DOHH2 (cell line): ENCODE results near the gene SLC51A.
"Not testable (repeated sequence)": the region's sequence is repeated elsewhere in the genome, so short reads cannot be mapped to it uniquely, and the experiment has no call there.

Experiments used
- H3F3A ChIP-seq: fragments of 200-600 bp; sonication (generic), shearing (Covaris generic); 2 replicates; pipeline ENCODE4 v1.6.0; 2016; ENCODE audit warnings: antibody characterized with exemption, mild to moderate bottlenecking; ENCODE audit not compliant: control insufficient read depth, insufficient read depth
- H3K27ac ChIP-seq: fragments of 200-600 bp; sonication (generic); 2 replicates; pipeline ENCODE4 v1.5.1; 2014; ENCODE audit warnings: low read depth, mild to moderate bottlenecking, low read length, moderate library complexity
- H3K27me3 ChIP-seq: fragments of 200-600 bp; sonication (generic); 2 replicates; pipeline ENCODE4 v1.6.1; 2014; ENCODE audit warnings: mild to moderate bottlenecking, low read length, mixed read lengths; ENCODE audit not compliant: control insufficient read depth
- H3K36me3 ChIP-seq: fragments of 200-600 bp; sonication (generic); 2 replicates; pipeline ENCODE4 v1.6.1; 2014; ENCODE audit warnings: mild to moderate bottlenecking, low read length, moderate library complexity, mixed read lengths; ENCODE audit not compliant: control insufficient read depth
- H3K4me1 ChIP-seq: fragments of 200-600 bp; sonication (generic); 2 replicates; pipeline ENCODE4 v1.6.1; 2014; ENCODE audit warnings: mild to moderate bottlenecking, low read length, mixed read lengths; ENCODE audit not compliant: control insufficient read depth
- H3K4me2 ChIP-seq: fragments of 200-600 bp; sonication (generic); 2 replicates; pipeline ENCODE4 v1.6.0; 2014; ENCODE audit warnings: mild to moderate bottlenecking, low read length, moderate library complexity
- H3K4me3 ChIP-seq: fragments of 200-600 bp; sonication (generic); 2 replicates; pipeline ENCODE4 v1.5.1; 2014; ENCODE audit warnings: mild to moderate bottlenecking, low read length, mixed read lengths
- H3K79me2 ChIP-seq: fragments of 200-600 bp; sonication (generic); 2 replicates; pipeline ENCODE4 v1.6.1; 2014; ENCODE audit warnings: mild to moderate bottlenecking, low read length, mixed read lengths; ENCODE audit not compliant: control insufficient read depth
- H3K9me2 ChIP-seq: fragments of 200-600 bp; sonication (generic); replicated peaks from 2 replicates; pipeline ENCODE4 v1.6.1; 2014; ENCODE audit warnings: mild to moderate bottlenecking, low read length, mixed read lengths; ENCODE audit not compliant: control insufficient read depth
- H3K9me3 ChIP-seq: fragments of 200-600 bp; sonication (generic); 2 replicates; pipeline ENCODE4 v1.6.1; 2014; ENCODE audit warnings: antibody characterized with exemption, low read length, mixed read lengths; ENCODE audit not compliant: control insufficient read depth, insufficient read depth
- H4K20me1 ChIP-seq: fragments of 200-600 bp; sonication (generic); 2 replicates; pipeline ENCODE4 v1.6.0; 2014; ENCODE audit warnings: low read depth, mild to moderate bottlenecking, antibody characterized with exemption, low read length, moderate library complexity; ENCODE audit not compliant: control insufficient read depth, insufficient read depth
- CTCF ChIP-seq: fragments of 200-600 bp; sonication (generic); IDR thresholded peaks from one replicate; pipeline ENCODE4 v1.5.1; 2014; ENCODE audit warnings: antibody characterized with exemption, mild to moderate bottlenecking, low read depth, low read length; ENCODE audit not compliant: poor library complexity, severe bottlenecking
- EZH2phosphoT487 ChIP-seq: fragments of 200-600 bp; sonication (generic); IDR thresholded peaks from 2 replicates; pipeline ENCODE4 v1.6.1; 2017; ENCODE audit warnings: borderline replicate concordance, mild to moderate bottlenecking, antibody characterized with exemption, low read length, moderate library complexity, mixed read lengths

Gene SLC51A

GRCh38 chr3:196202516-196202970, 13.8 kb upstream of the SLC51A start:
- Histone ChIP-seq H4K20me1 (no peaks in the 10 kb centered on the region), H3F3A (peaks cover 5% of the 10 kb centered on the region), H3K27me3 (0 out of 2 replicates have a peak, but pooled peaks cover 2% of the 10 kb centered on the region), H3K27ac (no peak overlapping the region), H3K4me3 (no peak overlapping the region), H3K9me3 (no peaks in the 10 kb centered on the region), H3K36me3 (no peaks in the 10 kb centered on the region), H3K4me2 (no peak overlapping the region), H3K9me2 (no peaks in the 10 kb centered on the region), H3K4me1 (peaks cover 14% of the 10 kb centered on the region), H3K79me2 (no peaks in the 10 kb centered on the region)
- TF ChIP-seq CTCF, result no peak
- TF ChIP-seq EZH2phosphoT487, result no peak

DNA sequence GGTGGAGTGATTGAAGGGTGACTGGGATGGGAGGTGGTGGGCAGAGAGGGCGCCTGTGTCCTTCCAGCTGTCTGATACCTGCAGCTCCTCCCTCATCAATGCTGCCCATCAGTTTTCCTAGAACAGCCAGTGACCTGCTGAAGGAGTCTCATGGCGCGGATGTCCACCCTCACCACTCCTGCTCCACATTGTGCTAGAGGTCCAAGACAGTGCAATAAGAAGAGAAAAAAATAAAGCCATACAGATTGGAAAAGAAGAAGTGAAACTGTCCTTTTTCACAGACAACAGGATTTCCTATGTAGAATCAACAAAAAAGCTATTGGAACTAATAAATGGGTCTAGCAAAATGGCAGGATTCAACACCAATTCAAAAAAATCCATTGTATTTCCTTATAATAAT, 12.5 kb upstream of the SLC51A start:
- peak overlapping the region; percentile 53 for H3K4me2 ChIP-seq
- no peaks in the 10 kb centered on the region for H3K9me2 ChIP-seq
- H3K4me3 ChIP-seq, result peak overlapping the region; percentile 42
- peaks cover 5% of the 10 kb centered on the region for H3F3A ChIP-seq
- H3K27ac ChIP-seq, result no peak overlapping the region
- no peaks in the 10 kb centered on the region for H3K9me3 ChIP-seq
- H3K36me3 ChIP-seq, result no peaks in the 10 kb centered on the region
- no peaks in the 10 kb centered on the region for H3K79me2 ChIP-seq
- no peaks in the 10 kb centered on the region for H4K20me1 ChIP-seq
- peaks cover 18% of the 10 kb centered on the region for H3K4me1 ChIP-seq
- 0 out of 2 replicates have a peak, but pooled peaks cover 2% of the 10 kb centered on the region for H3K27me3 ChIP-seq
- no peak for TF ChIP-seq CTCF
- TF ChIP-seq EZH2phosphoT487, result no peak

DNA sequence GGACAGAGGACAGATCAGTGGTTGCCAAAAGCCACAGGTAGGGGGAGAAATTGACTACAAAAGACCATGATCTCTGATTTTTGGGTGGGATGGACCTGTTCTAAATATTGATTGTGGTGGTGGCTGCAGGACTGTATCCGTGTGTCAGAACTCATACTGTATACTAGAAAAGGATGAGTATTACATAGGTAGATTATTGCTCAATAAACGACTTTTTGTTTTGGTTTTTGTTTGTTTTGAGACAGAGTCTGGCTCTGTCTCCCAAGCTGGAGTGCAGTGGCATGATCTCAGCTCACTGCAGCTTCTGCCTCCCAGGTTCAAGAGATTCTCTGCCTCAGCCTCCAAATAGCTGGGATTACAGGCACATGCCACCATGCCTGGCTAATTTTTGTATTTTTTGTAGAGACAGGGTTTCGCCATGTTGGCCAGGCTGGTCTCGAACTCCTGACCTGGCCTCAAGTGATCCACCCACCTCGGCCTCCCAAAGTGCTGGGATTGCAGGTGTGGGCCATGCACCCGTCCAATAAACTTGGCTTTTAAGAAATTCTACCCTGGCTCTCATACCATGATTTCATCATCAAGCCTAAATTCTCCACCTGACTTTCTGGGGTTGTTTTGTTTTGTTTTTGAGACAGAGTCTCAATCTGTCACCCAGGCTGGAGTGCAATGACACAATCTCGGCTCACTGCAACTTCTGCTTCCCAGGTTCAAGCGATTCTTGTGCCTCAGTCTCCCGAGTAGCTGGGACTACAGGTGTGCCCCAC, 10.7 kb upstream of the SLC51A start:
- H3K79me2 ChIP-seq, H3F3A ChIP-seq, H4K20me1 ChIP-seq, H3K27me3 ChIP-seq, H3K27ac ChIP-seq, H3K9me3 ChIP-seq, H3K36me3 ChIP-seq, H3K4me2 ChIP-seq, H3K4me3 ChIP-seq, H3K9me2 ChIP-seq: not testable (repeated sequence)
- H3K4me1 ChIP-seq, result peaks cover 18% of the 10 kb centered on the region

DNA sequence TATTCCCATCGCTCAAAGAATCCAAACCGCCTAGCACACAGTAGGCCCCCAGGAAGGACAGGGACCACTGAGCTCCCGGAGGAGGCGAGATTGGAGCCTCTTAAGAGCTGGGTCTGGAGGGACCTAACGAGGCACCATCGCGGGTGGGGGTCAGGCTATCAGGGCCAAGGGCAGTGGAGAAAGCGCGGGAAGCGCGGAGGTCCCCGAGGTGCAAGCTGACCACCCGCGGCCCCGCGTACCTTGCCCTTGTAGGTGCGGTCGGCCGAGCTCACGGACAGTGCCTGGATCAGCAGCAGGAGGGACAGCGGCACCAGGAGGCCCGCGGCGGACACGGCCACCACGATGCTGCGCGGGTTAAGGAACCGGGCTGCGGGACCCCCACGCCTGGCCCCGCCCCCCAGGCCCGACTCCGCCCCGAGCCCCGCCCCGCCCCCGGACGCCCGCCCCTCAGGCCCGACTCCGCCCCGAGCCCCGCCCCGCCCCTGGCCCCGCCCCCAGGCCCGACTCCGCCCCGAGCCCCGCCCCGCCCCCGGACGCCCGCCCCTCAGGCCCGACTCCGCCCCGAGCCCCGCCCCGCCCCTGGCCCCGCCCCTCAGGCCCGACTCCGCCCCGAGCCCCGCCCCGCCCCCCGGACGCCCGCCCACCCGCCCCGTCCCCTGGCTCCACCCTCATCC, 9.0 kb upstream of the SLC51A start:
- Histone ChIP-seq H3K9me3 (no peaks in the 10 kb centered on the region), H3K79me2 (no peaks in the 10 kb centered on the region), H3K4me1 (peaks cover 18% of the 10 kb centered on the region), H3F3A (peaks cover 5% of the 10 kb centered on the region), H3K4me3 (no peak overlapping the region), H3K27me3 (peaks cover 5% of the 10 kb centered on the region; the same call in 1 of the 2 replicates), H3K27ac (no peak overlapping the region), H4K20me1 (no peaks in the 10 kb centered on the region), H3K4me2 (no peak overlapping the region), H3K36me3 (no peaks in the 10 kb centered on the region), H3K9me2 (no peaks in the 10 kb centered on the region)
- TF ChIP-seq EZH2phosphoT487 (no peak), CTCF (no peak)
